ENCODE results near the gene RHBG. TPM values are rescaled to one million over a fixed set of nuclear protein-coding genes. Genes with fewer than 3 reads are reported as not detected.

The RHBG gene
- total and polyA plus RNA-seq, 11 donors, result 0.29 TPM; not detected in 10

DNA sequence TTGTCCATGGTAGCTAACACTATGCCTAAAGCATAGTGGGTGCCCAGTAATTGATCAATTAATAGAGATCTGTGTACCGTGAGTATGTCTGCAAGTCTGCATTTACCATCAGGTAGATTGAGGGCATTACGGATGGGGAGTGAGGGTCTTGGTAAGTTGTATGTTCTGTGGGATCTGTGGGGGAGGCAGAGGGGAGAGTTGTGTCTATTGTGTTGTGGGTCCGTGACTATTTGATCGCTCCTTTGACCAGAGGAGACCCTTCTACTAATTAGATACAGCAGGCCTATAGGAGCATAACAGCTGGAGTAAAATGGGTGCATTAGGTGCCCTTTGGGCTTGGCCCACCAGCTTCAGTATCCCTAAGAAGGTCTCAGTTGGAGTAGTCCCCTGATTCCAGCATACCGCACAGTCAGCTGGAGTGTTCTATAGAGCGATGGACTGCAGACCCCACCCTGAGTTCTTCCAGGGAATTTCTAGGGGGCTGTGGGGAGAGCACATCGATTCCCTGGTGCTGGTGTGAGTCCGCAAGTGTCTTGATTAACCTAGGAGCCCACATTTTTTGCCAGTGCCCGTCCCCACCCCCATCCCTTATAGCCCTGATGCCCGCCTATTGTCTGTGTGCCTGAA is 55.9 kb downstream of the RHBG start:
- WGBS, 4 donors, result 81 to 86% (median 84%) methylated on average over 10 of the region's 10 CpGs
- no peaks in the 10 kb centered on the region for H3K36me3 ChIP-seq
- no peak for TF ChIP-seq POLR2A (IDR thresholded peaks at IDR 0.05)
- TF ChIP-seq, protein P1, sequence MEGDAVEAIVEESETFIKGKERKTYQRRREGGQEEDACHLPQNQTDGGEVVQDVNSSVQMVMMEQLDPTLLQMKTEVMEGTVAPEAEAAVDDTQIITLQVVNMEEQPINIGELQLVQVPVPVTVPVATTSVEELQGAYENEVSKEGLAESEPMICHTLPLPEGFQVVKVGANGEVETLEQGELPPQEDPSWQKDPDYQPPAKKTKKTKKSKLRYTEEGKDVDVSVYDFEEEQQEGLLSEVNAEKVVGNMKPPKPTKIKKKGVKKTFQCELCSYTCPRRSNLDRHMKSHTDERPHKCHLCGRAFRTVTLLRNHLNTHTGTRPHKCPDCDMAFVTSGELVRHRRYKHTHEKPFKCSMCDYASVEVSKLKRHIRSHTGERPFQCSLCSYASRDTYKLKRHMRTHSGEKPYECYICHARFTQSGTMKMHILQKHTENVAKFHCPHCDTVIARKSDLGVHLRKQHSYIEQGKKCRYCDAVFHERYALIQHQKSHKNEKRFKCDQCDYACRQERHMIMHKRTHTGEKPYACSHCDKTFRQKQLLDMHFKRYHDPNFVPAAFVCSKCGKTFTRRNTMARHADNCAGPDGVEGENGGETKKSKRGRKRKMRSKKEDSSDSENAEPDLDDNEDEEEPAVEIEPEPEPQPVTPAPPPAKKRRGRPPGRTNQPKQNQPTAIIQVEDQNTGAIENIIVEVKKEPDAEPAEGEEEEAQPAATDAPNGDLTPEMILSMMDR (IDR thresholded peaks at IDR 0.05), result no peak
- H3K4me3 ChIP-seq, result no peak overlapping the region
- no peaks in the 10 kb centered on the region for H3K9me3 ChIP-seq
- H3K27ac ChIP-seq, result no peak overlapping the region
- no peak for DNase-seq
- peaks cover 4 to 26% (median 21%) of the 10 kb centered on the region in 12 donors for H3K4me1 ChIP-seq
- ATAC-seq, result no peak
- intact Hi-C loops (cut with DNase I), result no loop called here
- H3K27me3 ChIP-seq, result peaks cover 28 to 96% (median 61%) of the 10 kb centered on the region in 9 donors

GRCh38 chr1:156425943-156426342 is 56.9 kb downstream of the RHBG start:
- ATAC-seq (no peak), DNase-seq (no peak)
- peaks cover 19 to 92% (median 60%) of the 10 kb centered on the region in 9 donors for H3K27me3 ChIP-seq
- no peak overlapping the region for H3K4me3 ChIP-seq
- H3K27ac ChIP-seq, result no peak overlapping the region
- H3K4me1 ChIP-seq, result peaks cover 4 to 16% (median 12%) of the 10 kb centered on the region in 12 donors
- TF ChIP-seq, protein P1 (IDR thresholded peaks at IDR 0.05), result no peak
- TF ChIP-seq POLR2A (IDR thresholded peaks at IDR 0.05), result no peak
- intact Hi-C loops (cut with DNase I), result no loop called here
- H3K9me3 ChIP-seq, result no peaks in the 10 kb centered on the region
- no peaks in the 10 kb centered on the region for H3K36me3 ChIP-seq
- WGBS, 4 donors, result 87 to 94% (median 93%) methylated on average over 7 of the region's 7 CpGs

DNA sequence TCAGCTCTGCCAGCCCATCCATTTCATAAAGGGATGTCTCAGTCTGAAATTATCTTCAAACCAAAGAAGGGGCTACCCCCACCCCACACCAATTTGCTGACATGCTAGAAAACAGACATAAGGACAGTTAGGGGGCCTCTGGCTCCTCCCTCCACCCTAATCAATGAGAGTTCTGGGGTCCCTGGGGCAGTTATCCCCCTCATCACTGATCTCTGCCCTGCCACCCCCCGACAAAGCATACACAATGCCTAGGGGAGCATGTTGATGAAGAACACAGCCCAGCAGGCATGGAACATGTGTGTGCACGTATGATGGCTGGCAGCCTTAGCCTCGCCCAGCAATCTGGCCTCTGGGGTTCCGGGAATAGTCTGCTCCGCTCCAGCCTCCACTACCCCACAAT is 58.9 kb downstream of the RHBG start:
- Histone ChIP-seq H3K9me3 (no peaks in the 10 kb centered on the region), H3K27me3 (peaks cover 19 to 90% (median 60%) of the 10 kb centered on the region in 9 donors), H3K27ac (no peak overlapping the region), H3K4me3 (no peak overlapping the region), H3K36me3 (no peaks in the 10 kb centered on the region), H3K4me1 (peaks cover 0 to 4% (median 0%) of the 10 kb centered on the region in 12 donors)
- no peak for TF ChIP-seq POLR2A (IDR thresholded peaks at IDR 0.05)
- TF ChIP-seq, protein P1 (IDR thresholded peaks at IDR 0.05), result no peak
- 62 to 73% (median 68%) methylated on average over 5 of the region's 5 CpGs for WGBS, 4 donors
- DNase-seq, result no peak
- ATAC-seq, result no peak
- intact Hi-C loops (cut with DNase I), result no loop called here

- intact Hi-C loops (cut with DNase I), result no loop called here
- TF ChIP-seq, protein P1 (IDR thresholded peaks at IDR 0.05), result no peak
- TF ChIP-seq POLR2A (IDR thresholded peaks at IDR 0.05), result no peak
- ATAC-seq (no peak), DNase-seq (no peak)
- Histone ChIP-seq H3K4me1 (peaks cover 0 to 4% (median 0%) of the 10 kb centered on the region in 12 donors), H3K4me3 (no peak overlapping the region), H3K27me3 (peaks cover 19 to 90% (median 60%) of the 10 kb centered on the region in 9 donors), H3K9me3 (no peaks in the 10 kb centered on the region), H3K36me3 (no peaks in the 10 kb centered on the region), H3K27ac (no peak overlapping the region)
- 15 to 24% (median 20%) methylated on average over 4 of the region's 4 CpGs for WGBS, 4 donors
Measured at GRCh38 chr1:156428746-156429288, 59.8 kb downstream of the RHBG start.
